PC-3 (cell line): ENCODE measurements around the gene CALM1.

Experiments
- EZH2 ChIP-seq: fragments of 300-600 bp; sonication (generic); IDR thresholded peaks from one replicate; pipeline ENCODE4 v1.6.1; 2017; ENCODE audit warnings: antibody characterized with exemption, mild to moderate bottlenecking, low read length; ENCODE audit not compliant: unreplicated experiment
- TF ChIP-seq, protein P1 (sequence below): fragments of 300-600 bp; sonication (generic); conservative IDR thresholded peaks from 2 replicates; pipeline ENCODE4 v1.5.1; 2017; ENCODE audit warnings: antibody characterized with exemption, low read depth, mild to moderate bottlenecking, low read length

GRCh38 chr14:90443161-90444076 is 46.6 kb downstream of the CALM1 start:
- TF ChIP-seq, protein P1, sequence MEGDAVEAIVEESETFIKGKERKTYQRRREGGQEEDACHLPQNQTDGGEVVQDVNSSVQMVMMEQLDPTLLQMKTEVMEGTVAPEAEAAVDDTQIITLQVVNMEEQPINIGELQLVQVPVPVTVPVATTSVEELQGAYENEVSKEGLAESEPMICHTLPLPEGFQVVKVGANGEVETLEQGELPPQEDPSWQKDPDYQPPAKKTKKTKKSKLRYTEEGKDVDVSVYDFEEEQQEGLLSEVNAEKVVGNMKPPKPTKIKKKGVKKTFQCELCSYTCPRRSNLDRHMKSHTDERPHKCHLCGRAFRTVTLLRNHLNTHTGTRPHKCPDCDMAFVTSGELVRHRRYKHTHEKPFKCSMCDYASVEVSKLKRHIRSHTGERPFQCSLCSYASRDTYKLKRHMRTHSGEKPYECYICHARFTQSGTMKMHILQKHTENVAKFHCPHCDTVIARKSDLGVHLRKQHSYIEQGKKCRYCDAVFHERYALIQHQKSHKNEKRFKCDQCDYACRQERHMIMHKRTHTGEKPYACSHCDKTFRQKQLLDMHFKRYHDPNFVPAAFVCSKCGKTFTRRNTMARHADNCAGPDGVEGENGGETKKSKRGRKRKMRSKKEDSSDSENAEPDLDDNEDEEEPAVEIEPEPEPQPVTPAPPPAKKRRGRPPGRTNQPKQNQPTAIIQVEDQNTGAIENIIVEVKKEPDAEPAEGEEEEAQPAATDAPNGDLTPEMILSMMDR: no peak
- TF ChIP-seq EZH2: no peak
